Medulla oblongata (tissue), 1 donor: ENCODE results near the gene UBASH3A.
A peak's percentile ranks its signal among the peaks of the same experiment; 100 is the strongest.
"Not testable (repeated sequence)": the region's sequence is repeated elsewhere in the genome, so short reads cannot be mapped to it uniquely, and the experiment has no call there.

Experiments
- DNase-seq: peaks from one replicate; pipeline ENCODE4 v3.0.0-alpha.2; 2015; ENCODE audit errors: extremely low spot score

UBASH3A gene

DNA sequence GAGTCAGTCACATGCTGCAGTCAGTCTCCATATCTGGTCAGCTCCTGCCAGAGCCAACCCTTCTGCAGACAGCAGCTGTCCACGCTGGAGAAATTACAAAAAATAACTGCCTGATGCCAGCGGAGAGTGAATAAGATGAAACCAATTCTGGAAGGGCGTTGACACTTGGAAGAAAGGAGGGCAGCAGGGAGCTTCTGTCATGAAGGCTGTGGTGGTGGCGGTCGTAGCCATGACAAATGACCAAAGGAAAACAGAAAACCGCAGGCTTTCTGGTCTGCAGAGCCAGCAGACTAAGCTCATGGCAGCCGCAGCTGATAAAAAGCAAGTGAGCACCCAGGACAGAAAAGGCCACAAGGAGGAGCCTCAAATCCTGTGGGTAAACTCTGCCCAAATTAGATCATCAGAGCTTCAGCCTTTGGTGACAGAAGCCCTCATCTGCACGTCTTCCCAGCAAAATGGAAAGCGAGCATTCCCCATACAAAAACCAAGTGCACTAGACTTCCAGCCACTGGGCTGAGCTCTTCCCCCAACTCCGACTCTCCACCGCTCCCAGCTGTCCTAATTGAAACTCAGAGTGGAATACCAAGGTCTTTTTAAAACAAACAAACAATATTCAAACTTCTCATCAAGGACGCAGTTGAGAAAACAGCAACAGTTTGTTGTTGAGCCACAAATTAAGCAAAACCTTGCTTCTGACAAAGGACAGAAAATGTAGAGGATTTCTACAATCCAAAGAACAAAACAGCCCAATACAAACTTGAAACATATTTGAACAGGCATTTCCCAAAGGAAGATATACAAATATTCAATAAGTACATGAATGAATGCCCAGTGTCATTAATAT, 63.7 kb downstream of the UBASH3A start:
- DNase-seq: peak; percentile 42

GRCh38 chr21:42468491-42469131, 64.9 kb downstream of the UBASH3A start:
- peak; percentile 47 for DNase-seq

GRCh38 chr21:42469272-42469671, 65.6 kb downstream of the UBASH3A start:
- no peak for DNase-seq

DNA sequence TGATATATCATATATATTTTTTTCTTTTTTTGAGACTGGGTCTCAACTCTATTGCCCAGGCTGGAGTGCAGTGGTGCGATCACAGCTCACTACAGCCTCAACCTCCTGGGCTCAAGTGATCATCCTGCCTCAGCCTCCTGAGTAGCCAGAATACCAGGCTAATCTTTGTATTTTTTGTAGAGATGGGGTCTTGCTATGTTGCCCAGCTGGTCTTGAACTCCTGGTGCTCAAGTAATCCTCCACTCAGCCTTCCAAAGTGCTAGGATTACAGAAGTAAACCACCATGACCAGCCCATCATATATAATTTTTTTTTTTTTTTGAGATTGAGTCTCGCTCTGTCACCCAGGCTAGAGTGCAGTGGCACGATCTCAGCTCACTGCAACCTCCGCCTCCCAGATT, 66.0 kb downstream of the UBASH3A start:
- DNase-seq: not testable (repeated sequence)

- no peak for DNase-seq
Observed at GRCh38 chr21:42471206-42471605, 67.5 kb downstream of the UBASH3A start.

DNA sequence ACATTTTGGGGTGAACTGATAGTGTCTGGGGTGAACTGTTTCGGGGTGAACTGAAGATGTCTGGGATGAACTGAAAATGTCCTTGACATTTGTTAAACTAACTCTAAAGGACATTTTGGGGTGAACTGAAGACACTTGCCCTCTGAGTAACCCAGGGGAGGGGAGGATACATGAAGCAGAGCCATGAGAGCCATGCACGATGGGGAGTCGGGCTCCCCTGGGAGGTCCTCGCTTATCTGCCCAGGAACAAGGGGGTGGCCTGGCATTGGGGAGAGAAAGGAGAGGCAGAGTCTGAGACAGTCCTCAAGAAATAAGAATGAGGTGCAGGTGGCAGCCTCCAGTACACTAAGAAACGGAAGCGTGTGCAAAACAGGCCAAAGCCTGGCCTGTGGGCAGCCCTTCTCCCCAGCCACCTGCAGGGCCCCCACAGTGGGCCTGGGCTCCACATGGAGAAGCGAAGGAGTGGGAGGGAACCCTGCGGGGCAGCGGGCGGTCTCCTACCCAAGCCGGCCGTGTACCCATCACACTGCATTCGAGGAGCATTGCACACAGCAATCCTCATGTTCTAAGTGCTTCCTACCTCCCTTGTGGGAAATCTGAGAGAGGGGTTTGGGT, 68.1 kb downstream of the UBASH3A start:
- no peak for DNase-seq

DNA sequence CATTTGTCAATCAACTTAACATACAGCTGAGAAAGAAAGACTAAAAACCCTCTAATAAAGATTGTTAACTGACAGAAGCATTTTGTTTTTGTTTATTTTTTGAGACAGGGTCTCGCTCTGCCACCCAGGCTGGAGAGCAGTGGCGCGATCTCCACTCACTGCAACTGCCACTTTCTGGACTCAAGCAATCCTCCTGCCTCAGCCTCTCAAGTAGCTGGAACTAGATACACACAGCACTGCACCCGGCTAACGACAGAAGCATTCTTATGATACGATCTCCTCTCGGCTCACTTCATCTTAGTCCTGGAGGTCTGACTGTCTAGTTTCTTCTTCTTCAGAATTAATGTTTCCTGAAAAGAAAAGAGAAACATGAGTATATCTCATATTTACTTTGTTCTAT, 68.8 kb downstream of the UBASH3A start:
- DNase-seq: no peak

DNA sequence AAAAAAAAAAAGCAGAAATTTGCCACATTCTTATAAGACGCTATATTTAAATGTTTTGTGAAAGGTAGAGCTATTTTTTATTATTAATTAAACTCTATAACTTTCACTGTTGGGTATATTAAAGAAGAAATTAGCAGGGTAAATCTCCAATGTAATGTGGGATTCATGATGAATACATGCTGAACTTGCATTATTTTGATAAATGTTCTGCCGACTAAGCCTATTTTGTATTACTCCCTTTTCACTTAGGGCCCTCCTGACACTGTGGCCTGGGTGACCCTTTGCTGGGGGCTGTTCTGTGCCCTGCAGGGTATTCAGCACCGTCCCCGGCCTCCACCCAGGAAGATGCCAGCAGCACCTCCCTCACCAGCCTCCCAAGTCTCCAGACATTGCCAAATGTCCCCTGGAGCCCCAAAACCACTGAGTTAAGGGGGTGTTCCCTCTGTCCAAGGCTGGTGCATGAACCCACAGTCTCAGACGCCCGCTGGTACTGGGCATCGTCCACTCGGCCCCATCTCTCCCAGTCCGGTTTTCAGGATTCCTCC, 69.9 kb downstream of the UBASH3A start:
- DNase-seq: no peak

DNA sequence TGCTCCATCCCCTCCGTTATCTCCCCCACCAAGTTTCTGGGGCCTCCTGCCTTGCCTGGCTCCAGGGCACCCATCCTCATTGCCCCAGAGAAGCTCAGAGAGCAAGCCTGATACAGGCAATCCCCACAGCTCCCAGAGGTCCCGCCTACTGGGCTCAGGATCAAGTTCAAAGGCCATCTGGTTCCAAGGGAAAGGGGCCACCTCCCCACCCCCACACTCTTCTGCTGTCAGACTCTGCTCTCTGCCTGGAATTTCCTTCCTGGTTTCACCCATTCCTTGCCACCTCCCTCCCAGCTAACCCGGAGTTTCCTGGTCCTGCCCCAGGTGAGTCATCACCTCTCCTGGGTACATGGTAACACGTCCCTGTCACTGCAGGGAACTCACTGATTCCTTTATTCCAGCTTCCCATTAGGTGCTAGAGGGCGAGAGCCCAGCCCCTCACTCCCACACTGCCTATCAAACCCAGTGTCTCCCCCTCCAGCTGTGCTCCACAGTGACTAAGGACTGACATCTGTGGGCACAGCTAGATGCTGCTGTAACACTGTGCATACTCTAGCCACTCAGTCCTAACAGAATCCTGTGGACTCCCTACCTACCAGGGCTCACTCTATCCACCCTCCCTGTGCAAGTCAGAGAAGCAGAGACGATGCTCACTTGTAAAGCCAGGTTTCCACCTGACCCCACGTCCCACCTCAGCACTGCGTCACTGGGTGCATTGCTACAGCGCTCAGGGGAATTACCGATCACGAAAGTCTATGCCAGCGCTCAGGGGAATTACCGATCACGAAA, 70.5 kb downstream of the UBASH3A start:
- DNase-seq: no peak

DNA sequence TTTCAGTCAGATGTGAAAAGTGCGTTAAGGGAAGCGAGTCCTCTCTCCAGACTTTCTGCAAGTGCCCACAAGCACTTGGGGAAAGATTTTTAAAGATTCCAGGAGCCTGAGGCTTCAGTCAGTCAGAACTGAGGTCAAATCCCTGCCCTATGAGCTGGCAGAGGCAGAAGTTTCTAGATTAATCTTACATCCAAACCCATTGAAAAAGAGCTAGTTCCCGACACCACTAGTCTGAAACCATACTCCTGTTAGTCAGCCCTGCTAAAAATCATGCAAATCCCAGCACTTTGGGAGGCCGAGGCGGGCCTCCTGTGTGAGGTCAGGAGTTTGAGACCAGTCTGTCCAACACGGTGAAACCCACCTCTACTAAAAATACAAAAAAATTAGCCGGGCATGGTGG, 71.3 kb downstream of the UBASH3A start:
- no peak for DNase-seq

- no peak for DNase-seq
Observed at GRCh38 chr21:42475526-42476387, 72.1 kb downstream of the UBASH3A start.

- no peak for DNase-seq
Observed at GRCh38 chr21:42476388-42477331, 73.0 kb downstream of the UBASH3A start.

- DNase-seq: no peak
Observed at GRCh38 chr21:42478504-42478903, 74.8 kb downstream of the UBASH3A start.

- DNase-seq: no peak
Observed at GRCh38 chr21:42479582-42479981, 75.9 kb downstream of the UBASH3A start.

DNA sequence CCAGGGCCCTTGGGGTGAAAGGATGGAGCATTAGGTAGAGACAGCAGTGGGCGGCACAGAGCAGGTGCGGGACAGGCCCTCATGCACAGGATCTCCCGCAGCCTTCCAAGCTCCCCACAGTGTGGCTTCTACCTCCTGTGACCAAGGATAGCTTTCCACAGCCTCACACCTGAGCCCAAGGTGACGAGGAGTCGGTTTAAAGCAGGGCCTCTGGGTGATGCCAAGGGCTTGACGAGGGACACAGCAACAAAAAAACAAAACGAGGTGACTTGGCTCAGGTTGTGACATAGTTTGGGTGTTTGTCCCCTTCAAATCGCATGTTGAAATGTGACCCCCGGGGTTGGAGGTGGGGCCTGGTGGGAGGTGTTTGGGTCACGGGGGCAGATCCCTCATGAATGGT, 77.0 kb downstream of the UBASH3A start:
- no peak for DNase-seq

GRCh38 chr21:42481169-42481568, 77.5 kb downstream of the UBASH3A start:
- DNase-seq: no peak

DNA sequence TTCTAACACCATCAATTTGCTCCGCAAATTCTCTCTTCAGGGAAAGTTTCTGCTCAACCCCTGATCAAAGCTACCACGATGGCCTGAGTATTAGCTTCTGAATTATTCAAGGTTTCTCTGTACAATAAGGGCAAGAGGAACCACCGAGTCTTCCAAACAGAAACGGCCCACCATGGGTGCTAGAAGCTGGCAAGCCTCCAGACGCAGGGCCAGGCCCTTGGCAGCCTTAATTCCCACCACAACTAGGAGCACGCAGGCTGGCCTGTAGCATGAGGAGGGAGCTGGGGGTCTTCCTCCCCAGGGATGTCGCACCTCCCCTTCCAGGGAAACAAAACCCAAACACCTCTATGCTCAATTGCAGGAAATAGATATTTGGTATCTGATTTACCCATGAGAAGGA, 81.3 kb downstream of the UBASH3A start:
- DNase-seq: no peak

DNA sequence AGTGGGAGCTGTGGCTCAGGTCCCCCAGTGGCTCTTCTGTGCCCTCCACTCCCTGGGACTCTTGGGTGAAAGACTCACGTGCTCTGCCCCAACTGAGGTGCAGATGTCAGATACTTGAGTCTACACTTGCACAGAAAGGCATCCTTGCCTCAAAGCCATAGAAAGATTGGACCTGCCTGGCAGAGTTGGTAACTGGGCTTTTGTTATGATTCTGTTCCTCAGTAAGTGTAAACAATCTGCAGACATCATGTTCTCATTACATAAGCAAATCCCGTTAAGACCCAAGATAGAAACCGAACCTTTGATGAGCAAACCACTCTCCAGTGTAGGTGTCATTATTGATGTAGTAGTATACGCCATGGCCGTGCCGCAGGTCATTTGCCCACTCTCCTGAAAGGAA, 82.4 kb downstream of the UBASH3A start:
- DNase-seq: no peak

DNA sequence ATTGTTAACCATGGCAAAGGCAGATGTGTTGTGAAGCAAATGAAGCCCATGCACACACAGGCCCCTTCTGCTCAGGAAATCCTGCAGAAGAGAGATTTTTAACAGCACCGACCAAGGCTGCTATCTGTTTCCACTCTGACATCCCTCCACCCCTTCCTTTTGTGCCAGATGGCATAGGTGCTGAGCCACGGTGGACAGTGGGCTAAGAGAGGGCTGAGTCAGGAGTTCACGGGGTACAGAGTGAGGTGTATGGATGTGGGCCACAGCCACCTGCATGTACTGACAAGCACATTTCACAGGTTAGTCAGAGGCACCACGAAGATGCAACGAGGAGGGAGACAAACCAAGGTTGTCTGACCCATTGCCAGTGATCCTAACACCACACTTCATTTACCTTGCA, 82.8 kb downstream of the UBASH3A start:
- no peak for DNase-seq
